Stimulated activated CD8-positive, alpha-beta memory T cell treated with anti-CD3 and anti-CD28 coated beads, Interleukin-15, amount 100 ng/mL, for 24 hours (primary cell): ENCODE results near the gene WDFY3.

Source experiments
- DNase-seq: peaks from one replicate; pipeline ENCODE4 v3.0.0-alpha.2; 2020; ENCODE audit warnings: low read depth

The WDFY3 gene

DNA sequence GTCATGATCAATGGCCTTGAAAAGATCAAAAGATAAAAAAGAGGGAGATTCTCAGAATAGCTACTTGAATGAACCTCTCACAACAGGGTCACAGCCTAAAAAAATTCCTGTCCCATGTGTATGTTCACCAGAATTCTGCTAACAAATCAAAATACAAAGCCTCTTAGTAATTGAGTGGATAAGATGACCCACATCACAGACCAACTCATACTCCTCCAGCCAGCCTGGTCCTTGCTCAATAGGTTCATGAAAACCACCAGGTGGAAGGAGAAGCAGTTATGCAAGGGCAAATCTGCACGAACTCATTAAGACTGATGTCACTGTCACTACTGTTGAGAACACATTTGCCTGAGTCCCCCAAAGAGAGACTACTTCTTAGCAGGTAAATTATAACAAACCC, 21.5 kb downstream of the WDFY3 start:
- DNase-seq, result no peak

DNA sequence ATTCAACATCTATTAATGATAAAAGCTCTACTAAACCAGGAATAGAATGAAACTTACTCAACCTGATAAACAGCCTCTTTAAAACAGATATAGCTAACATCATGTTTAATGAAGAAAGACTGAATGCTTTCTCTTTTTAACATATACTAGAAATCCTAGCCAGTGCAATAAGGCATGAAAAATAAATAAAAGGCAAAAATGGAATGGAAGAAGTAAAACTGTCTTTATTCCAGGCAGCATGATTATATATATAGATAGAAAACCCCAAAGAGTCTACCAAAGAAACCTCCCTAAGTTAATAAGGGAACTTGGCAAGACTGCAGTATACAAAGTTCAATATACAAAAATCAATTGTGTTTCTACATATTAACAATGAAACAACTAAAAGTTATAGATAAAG, 25.5 kb downstream of the WDFY3 start:
- DNase-seq, result no peak

DNA sequence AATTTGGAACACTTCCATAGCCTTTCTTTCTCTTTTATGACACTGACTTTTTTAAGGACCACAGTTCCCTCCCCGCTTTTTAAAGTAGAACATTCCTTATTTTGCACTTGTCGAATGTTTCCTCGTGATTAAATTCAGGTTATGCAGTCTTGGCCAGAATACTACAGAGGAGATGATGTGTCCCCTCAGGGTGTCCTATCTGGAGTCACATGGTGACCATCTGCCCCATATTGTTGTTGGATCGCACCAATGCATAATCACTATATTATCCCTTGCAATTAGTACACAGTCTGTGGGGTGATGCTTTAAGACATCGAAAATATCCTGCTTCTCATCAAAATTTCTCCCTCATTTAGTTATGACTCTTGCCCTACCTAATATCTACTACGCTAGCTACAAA, 27.4 kb downstream of the WDFY3 start:
- no peak for DNase-seq

DNA sequence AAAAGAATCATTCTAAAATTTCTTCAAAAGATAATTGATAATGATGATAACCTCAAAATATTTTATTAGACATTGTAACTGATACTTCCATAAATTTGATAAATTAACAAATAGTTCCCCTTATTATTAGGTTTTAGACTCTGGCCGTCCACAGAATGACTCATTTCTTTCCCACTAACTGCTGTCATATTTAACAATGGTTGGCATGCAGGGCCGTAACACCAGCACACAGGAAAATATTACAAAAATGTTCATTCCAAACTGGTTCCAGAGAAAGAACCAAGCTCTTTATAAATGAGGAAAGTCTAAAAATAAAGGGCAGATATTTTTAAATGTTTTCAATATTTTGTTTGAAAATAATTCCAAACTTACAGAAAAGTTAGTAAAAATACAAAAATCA, 28.2 kb downstream of the WDFY3 start:
- DNase-seq, result no peak

DNA sequence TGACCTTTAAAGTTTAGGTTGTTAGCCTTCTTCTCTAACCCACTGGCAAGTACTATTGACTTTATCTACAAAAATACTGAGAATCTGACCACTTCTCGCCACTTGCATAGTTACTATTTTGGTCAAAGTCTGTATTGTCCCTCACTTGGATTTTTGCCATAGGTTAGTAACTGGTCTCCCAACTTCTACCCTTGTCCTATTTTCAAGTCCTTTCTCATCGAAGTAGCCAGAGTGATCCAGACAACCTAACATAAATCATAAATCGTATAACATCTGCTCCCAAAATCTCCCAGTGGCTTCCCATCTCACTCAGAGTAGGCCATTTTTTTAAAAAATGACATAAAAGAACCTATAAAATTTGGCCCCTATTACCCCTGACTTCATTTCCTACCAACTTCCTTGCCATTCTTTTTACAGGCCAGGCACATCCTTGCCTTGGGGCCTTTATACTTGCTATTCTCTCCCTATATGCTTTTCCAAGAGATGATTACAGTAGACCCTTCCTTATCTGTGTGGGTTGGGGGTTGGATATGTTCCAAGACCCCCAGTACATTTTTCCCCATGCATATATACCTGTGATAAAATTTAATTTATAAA, 29.0 kb downstream of the WDFY3 start:
- no peak for DNase-seq

DNA sequence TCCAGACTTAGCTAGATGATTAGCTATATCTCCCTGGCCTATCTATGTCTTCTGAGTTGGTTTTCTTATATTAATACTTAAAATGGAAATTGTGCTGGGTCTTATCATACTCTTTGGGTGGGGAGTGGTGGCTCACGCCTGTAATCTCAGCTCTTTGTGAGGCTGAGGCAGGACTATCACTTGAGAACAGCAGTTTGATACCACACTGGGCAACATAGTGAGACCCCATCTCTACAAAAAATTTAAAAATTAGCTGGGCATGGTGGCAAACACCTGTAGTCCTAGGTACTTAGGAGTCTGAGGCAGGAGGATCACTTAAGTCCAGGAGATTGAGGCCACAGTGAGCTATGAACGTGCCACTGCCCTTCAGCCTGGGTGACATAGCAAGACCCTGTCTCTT, 30.4 kb downstream of the WDFY3 start:
- no peak for DNase-seq

DNA sequence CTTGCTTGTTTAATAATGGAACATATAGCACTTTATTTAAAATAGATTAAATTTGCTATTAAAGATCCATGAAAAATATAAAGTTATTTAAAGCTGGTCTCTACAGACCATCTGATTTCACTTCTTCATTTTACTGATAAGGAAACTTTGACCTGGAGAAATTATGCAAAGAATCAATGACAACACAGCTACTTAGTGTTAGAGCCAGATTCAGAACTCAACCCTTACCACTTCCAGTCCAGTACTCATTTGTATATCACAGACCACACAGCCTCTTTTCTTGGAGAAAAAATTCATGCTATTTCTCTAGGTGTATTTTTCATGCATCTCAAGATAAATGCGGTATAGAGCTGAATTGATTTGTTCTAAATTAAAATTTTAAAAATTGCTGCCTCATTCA, 34.0 kb downstream of the WDFY3 start:
- no peak for DNase-seq

DNA sequence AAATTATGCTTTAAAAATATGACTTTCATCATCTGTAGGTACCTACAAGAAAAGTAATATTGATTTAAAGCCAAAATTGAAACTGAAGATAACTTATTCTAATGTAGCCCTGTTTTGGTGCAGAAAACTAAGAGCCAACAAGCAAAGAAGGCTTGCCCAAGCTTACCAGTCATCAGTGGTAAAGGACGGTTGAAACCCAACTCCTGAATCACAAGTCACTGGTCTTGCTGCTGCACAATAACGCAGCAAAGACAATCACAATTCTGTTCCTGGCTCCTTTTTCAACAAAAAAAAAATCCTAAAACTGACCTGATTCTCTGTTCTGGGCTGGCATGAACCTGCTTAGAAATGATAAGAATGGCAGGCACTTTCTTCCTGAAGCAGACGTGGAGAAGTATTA, 34.5 kb downstream of the WDFY3 start:
- DNase-seq, result no peak

DNA sequence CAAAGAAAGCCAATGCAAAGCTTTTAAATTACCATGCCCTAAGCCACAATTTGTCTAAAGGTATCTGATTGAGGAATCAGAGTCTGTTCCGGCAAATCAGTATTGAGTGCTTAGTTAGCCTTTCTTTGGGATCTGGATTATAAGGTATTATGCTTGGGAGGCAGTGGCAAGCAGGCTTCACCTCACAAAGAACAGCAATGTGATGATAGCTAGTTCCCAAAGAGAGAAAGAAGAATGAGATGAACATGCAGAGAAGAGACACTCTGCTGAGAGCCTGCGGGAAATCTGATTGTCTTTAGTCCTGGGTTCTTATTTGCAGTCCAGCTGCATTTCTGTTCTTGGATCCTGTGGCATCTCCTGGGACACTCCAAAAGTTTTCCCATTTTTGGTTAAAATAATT, 35.2 kb downstream of the WDFY3 start:
- no peak for DNase-seq

DNA sequence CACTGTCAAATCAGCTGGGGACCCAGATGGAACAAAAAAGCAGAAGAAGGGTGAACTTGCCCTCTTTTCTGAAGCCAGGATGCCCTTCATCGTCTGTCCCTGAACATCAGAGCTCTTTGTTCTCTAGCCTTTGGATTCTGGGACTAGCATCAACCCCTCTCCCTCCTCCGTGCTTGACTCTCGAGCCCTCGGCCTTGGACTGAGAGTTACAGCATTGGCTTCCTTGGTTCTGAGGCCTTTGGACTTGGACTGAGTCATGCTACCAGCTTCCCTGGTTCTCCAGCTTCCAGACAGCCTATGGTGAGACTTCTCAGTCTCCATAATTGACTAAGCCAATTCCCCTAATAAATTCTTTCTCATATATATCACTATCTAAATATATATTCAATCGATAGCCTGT, 38.4 kb downstream of the WDFY3 start:
- no peak for DNase-seq

DNA sequence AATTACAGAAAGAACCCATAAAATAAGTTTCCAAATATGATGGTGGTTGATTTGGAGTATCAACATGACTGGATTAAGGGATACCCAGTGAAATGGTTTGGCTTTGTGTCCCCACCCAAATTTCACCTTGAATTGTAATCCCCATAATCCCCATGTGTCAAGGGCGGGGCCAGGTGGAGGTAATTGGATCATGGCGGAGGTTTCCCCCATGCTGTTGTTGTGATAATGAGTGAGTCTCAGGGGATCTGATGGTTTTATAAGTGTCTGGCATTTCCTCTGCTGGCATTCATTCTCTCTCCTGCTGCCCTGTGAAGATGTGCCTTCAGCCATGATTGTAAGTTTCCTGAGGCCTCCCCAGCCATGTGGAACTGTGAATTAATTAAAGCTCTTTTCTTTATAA, 39.1 kb downstream of the WDFY3 start:
- DNase-seq, result no peak

DNA sequence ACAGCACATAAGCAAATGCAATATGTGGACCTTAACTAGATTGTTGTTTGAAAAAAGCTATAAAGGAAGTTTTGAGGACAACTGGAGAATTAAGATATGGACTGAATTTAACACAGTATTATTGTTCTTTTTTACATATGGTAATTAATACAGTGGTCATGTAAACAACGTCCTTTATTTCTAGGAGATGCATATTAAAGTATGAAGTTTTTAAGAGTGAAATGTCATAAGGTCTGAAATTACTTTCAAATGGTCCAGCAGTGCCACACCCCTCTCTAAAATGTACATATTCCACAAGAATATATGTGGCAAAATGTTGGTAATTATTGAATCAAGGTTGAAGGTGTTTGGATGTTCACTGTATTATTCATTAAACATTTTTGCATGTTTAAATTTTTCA, 40.9 kb downstream of the WDFY3 start:
- DNase-seq, result no peak

DNA sequence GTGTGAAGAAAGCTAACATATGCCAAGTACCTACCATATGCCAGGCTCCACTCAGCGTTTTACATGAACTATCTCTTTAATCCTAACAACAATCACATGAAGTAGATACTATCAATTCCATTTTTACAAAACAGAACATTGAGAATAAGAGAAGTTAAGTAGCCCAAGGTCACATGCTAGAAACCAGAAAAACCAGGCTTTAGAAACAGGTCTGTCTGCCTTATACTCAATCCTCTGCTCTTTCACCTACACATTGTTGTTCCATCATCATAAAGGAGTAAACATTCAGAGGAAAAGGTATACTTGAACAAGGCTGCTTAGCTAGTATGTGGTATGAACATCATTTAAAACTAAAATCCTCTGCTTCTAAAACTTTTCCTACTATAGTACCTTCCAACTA, 42.1 kb downstream of the WDFY3 start:
- DNase-seq, result no peak

DNA sequence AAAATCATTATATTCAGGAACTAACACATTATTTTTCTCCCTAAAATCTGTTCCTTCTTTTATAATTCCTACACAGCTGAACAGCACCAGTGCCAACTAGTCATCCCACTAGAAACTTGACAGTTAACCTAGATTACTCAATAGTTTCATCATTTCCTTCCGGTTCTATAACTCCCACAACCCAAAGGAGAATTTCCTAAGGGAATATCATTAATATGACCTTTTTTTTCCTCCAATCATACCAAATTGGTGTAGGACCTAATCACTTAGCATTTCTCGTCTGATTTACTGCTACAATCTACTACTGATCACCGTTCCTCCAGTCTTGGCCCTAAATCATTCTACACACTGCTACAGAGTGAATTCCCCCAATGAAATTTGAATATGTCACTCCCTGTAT, 45.9 kb downstream of the WDFY3 start:
- no peak for DNase-seq

DNA sequence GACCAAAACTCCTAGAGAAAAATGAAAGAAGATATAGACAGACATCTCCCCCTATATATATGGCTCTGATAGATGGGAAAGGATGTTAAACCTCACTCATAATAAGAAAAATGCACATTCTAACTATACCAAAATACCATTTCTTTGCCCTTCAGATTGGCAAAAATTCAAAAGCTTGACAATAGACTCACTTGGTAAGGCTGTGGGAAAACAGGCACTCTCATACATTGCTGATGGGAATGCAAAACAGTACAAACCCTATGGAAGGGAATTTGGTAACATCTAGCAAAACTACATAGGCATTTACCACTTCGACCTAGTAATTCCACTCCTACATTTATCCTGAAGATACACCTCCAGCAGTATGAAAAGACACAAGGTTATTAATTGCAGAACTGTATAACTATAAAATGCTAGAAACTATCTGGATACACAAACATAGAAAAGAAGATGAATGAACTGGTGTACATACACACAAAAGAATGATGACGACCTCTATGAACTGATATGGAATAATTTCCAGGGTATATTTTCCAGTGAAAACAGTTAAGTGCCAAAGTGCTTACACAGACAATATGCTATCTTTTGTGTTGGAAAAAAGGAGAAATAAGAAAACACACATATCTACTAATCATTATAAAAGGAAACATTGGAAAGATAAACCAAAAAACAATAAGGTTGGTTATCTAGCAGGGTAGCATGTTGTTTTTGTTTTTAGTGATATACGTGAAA, 48.5 kb downstream of the WDFY3 start:
- DNase-seq, result no peak

DNA sequence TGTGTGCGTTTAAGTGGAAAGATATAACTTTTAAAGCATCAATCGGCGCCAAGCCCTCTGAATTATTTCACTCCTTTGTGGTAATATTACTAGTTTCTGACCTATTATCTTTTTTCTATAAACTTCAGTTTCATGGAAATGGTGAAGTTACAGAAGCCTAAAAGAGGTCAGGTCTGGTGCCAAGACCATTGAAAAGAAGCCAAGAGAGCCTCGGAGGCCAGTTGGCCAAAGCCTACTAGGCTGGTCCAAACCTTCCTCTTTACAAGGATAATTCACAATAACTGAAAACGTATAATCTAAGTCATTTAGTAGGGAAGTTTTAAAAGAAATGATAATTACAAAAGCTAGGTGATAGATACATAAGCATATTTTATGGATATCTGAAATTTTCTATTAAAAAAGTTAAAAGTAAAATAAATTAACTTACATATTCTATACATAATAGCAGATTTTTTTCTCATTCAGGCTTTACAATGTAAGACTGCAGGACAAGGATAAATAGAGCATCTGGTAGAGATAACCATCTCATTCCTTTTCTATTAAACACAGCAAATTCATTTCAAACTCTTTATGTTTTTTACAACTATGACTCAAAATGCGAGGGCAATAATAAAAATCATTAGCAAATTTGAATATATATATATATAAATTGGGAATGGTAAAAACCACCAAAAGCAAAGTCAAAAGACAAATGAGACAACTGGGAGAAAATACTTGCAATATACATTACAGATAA, 49.2 kb downstream of the WDFY3 start:
- no peak for DNase-seq

DNA sequence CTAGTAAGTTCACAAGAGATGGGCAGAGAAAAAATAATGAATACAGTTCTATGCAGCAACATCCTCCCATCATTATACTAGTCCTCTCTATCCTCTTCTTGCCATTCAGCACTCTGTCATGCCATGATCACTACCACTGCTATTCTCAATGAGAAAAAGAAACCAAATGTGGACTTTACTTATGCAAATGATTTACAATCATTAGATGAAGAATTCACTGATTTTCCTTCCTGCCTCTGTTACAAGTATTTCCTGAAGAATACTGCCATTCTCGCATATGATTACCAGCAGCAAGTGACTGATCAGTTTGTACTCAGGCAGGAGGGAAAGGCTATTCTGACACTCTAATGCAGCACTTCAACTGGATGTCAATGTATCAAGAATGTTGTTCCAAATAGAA, 50.3 kb downstream of the WDFY3 start:
- no peak for DNase-seq

DNA sequence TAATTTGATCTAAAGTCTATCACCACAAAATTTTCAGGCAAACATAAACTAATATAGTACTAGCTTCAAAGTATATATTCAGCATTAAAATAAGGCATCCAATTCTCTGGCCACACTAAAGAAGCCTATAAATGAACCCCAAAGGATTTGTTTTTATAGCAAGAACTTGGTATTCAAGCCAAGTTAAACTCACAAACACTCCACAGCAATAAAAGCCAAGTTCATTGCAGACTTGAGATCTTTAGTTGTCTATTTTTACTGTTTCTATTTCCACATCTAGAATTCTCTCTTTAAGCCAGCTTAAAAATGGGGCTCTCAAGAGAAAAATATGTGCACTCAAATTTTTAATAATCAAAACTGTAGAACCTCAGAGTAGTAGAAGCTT, 51.1 kb downstream of the WDFY3 start:
- no peak for DNase-seq

DNA sequence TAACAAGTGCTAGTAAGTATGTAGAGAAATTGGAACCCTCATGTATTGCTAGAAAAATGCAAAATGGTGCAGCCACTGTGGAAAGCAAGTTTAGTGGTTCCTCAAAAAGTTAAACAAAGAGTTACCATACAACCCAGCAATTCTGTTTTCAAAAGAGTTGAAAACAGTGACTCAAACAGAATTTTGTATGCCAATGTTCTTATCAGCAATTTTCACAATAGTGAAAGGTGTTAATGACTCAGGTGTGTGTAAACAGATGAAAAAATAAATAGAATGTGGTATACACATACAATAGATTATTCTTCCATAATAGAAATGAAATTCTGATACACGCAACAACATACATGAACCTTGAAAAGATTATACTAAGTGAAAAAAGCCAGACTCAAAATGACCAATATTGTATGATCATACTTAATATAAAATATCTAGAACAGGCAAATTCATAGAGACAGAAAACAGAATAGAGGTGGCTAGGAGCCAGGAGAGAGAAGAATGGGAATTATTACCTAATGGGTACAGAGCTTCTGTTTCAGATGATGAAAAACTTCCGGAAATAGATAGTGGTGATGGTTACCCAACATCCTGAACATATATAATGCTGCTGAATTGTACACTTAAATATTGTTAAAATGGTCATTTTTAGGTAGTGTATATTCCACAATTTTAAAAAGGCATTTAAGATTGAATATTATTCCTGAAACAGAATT, 51.6 kb downstream of the WDFY3 start:
- no peak for DNase-seq

DNA sequence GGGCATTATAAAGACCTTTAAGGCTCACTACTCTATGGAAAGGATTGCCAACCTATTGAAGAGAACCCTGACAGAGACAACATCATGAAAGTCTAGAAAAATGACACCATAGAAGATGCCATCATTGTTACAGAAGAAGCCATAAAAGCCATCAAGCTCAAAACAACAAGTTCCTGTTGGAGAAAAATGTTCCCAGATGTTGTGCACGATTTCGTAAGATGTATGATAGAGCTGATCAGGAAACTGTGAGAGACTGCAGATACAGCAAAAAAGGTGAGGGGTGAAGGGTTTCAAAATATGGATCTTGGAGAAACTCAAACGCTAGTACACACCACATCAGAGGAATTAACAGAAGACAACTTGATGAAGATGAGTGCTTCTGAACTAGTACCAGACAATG, 53.3 kb downstream of the WDFY3 start:
- no peak for DNase-seq

DNA sequence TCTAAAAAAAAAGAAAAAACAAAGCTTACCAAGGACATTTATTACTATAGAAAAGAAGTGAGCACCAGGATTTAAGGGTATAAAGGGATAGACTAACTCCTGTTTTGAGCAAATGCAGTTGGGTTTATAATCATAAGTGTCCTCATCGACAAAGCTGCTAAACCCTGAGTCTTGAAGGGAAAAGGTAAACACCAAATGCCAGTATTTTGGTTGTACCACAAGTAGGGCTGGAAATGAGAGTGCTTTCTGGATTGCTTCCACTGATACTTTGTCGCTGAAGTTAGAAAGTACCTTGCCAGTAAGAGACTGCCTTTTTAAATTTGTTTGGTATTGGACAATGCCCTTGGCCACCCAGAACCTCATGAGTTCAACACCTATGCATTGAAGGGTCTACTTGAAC, 53.7 kb downstream of the WDFY3 start:
- no peak for DNase-seq

DNA sequence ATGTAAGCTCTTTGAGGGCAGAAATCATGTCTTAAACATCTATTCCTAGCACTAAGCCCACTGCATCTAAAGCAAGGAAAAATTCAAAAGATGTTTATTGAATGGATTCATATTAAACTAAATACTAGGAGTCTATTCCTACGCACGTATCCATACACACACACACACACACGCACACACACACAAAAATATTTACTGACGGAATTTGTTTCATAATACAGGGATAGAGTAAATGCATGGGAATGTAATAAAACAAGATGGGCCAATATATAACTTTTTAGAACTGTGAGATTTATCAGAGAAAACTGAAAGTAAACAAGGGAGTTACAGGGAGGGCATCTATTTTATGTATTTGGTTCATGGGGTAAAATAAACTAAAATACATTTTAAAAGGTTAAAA, 57.6 kb downstream of the WDFY3 start:
- no peak for DNase-seq

DNA sequence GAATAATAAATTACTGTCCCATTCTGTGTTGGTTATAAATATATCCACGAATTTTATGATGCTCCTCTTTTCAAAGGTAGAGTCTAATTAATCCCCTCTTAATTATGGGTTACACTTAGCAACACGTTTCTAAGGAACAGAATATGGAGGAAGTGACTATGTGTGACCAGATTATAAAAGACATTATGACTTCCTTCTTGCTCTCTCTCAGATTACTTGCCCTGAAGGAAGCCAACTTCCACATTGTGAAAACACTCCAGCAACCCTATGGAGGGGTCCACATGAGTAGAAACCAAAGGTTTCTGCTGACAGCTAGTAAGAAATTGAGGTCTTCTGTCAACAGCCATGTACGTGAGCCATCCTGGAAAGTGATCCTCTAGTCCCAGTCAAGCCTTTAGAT, 59.3 kb downstream of the WDFY3 start:
- DNase-seq, result no peak
